Osteoblast (primary cell): ENCODE data around the gene C1QA. TPM values are rescaled to one million over a fixed set of nuclear protein-coding genes. Genes with fewer than 3 reads are reported as not detected.

ENCODE experiments used
- DNase-seq: peaks from one replicate; pipeline ENCODE4 v3.0.0; 2011; ENCODE audit warnings: low spot score, mixed read lengths; ENCODE audit not compliant: insufficient read length; ENCODE audit errors: missing footprints
- H2AFZ ChIP-seq: 2 replicates; pipeline ENCODE4 v1.6.0; 2011; ENCODE audit warnings: mild to moderate bottlenecking, low read length
- H3K27ac ChIP-seq: 2 replicates; pipeline ENCODE4 v1.5.1; 2011; ENCODE audit warnings: mild to moderate bottlenecking, low read depth, low read length, moderate library complexity
- H3K27me3 ChIP-seq: 2 replicates; pipeline ENCODE4 v1.6.0; 2012; ENCODE audit warnings: mild to moderate bottlenecking, control low read depth, inconsistent platforms, low read length, moderate library complexity; ENCODE audit not compliant: insufficient read depth
- H3K36me3 ChIP-seq: 2 replicates; pipeline ENCODE4 v1.5.1; 2011; ENCODE audit warnings: mild to moderate bottlenecking, low read length, control low read depth, moderate library complexity; ENCODE audit not compliant: insufficient read depth
- H3K4me1 ChIP-seq: 2 replicates; pipeline ENCODE4 v1.5.1; 2011; ENCODE audit warnings: mild to moderate bottlenecking, low read length, control low read depth, moderate library complexity; ENCODE audit not compliant: insufficient read depth
- H3K4me2 ChIP-seq: 2 replicates; pipeline ENCODE4 v1.6.0; 2011; ENCODE audit warnings: mild to moderate bottlenecking, low read length; ENCODE audit not compliant: insufficient read depth
- H3K4me3 ChIP-seq: fragments of 200-600 bp; sonication (generic); 3 replicates; pipeline ENCODE4 v1.5.1; 2012; ENCODE audit warnings: mild to moderate bottlenecking, low read length, inconsistent platforms; ENCODE audit not compliant: insufficient read depth
- H3K79me2 ChIP-seq: 2 replicates; pipeline ENCODE4 v1.6.0; 2012; ENCODE audit warnings: mild to moderate bottlenecking, low read length, control low read depth, inconsistent platforms; ENCODE audit not compliant: insufficient read depth
- H3K9me3 ChIP-seq: 2 replicates; pipeline ENCODE4 v1.5.1; 2011; ENCODE audit warnings: low read depth, low read length, control low read depth
- H4K20me1 ChIP-seq: 2 replicates; pipeline ENCODE4 v1.6.0; 2012; ENCODE audit warnings: mild to moderate bottlenecking, low read length, control low read depth; ENCODE audit not compliant: insufficient read depth
- total RNA-seq: library from RNA; depleted of rRNA; stranded (reverse); fragments of >200 nt; gene quantifications from 2 replicates; pipeline ENCODE4 v1.2.3, GENCODE V29; 2012
- TF ChIP-seq, protein P1 (sequence below): IDR thresholded peaks from 2 replicates; pipeline ENCODE4 v1.5.1; 2011; ENCODE audit warnings: mild to moderate bottlenecking, low read depth, low read length, moderate library complexity; ENCODE audit errors: extremely low read depth

Gene C1QA
- total RNA-seq, 1 donor: 1.1 TPM

DNA sequence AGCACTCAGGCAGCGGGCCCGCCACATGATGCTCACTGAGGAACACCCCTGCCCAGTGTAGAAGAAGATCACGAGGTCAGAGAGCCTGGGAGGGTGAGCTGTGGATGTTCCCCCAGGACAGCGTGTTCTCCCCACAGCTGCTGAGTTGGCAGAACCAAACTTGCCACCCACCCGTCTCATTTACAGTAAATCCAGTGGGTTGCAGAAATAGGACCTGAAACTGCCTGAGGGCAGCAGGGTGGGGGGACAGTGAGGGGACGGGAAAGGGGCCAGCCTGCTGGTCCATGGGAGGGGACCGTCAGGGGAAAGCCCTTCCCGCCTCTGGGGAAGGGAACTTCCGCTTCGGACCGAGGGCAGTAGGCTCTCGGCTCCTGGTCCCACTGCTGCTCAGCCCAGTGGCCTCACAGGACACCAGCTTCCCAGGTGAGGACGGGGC is 16.5 kb downstream of the C1QA start, which contains the start of gene C1QB:
Gene C1QB, plus strand, starts transcription at position 356 of the 436 bp plus-strand sequence. CDS start 6,227 bp downstream, outside the sequence.
- no peaks in the 10 kb centered on the region for H3K9me3 ChIP-seq
- H3K4me3 ChIP-seq: no peak within 1 kb of the TSS
- H3K4me1 ChIP-seq: no peaks in the 10 kb centered on the region
- H2AFZ ChIP-seq: no peak within 1 kb of the TSS
- H3K27ac ChIP-seq: no peak within 1 kb of the TSS
- TF ChIP-seq, protein P1, sequence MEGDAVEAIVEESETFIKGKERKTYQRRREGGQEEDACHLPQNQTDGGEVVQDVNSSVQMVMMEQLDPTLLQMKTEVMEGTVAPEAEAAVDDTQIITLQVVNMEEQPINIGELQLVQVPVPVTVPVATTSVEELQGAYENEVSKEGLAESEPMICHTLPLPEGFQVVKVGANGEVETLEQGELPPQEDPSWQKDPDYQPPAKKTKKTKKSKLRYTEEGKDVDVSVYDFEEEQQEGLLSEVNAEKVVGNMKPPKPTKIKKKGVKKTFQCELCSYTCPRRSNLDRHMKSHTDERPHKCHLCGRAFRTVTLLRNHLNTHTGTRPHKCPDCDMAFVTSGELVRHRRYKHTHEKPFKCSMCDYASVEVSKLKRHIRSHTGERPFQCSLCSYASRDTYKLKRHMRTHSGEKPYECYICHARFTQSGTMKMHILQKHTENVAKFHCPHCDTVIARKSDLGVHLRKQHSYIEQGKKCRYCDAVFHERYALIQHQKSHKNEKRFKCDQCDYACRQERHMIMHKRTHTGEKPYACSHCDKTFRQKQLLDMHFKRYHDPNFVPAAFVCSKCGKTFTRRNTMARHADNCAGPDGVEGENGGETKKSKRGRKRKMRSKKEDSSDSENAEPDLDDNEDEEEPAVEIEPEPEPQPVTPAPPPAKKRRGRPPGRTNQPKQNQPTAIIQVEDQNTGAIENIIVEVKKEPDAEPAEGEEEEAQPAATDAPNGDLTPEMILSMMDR: no peak
- peak; percentile 57 for DNase-seq
- no peaks in the 10 kb centered on the region for H3K79me2 ChIP-seq
- no peaks in the 10 kb centered on the region for H3K36me3 ChIP-seq
- peaks cover 54% of the 10 kb centered on the region for H3K27me3 ChIP-seq
- H3K4me2 ChIP-seq: no peak within 1 kb of the TSS
- no peaks in the 10 kb centered on the region for H4K20me1 ChIP-seq

DNA sequence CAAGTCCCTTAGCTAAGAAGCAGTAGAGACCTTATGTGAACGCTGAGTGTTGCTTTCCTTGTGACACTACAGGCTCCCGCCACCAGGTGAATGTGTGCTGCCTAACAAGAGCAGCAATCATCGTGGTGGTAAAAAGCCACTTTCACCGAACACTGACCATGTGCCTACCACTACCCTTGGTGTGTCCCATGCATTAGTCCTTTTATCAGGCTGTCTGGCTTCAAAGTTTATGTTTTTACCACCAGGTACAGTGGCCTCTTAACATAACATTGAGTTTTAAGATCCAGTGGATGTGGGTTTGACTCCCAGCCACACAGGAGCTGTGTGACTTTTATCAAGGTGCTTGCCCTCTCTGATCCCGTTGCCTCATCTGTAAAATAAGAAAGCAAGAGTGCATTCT is 18.3 kb downstream of the C1QA start:
- H3K9me3 ChIP-seq: no peaks in the 10 kb centered on the region
- TF ChIP-seq, protein P1: no peak
- H3K36me3 ChIP-seq: no peaks in the 10 kb centered on the region
- H3K27ac ChIP-seq: no peak overlapping the region
- no peak overlapping the region for H3K4me2 ChIP-seq
- no peaks in the 10 kb centered on the region for H4K20me1 ChIP-seq
- DNase-seq: peak; percentile 52
- H3K79me2 ChIP-seq: no peaks in the 10 kb centered on the region
- no peak overlapping the region for H2AFZ ChIP-seq
- H3K4me3 ChIP-seq: no peak overlapping the region
- no peaks in the 10 kb centered on the region for H3K4me1 ChIP-seq
- H3K27me3 ChIP-seq: peaks cover 47% of the 10 kb centered on the region

DNA sequence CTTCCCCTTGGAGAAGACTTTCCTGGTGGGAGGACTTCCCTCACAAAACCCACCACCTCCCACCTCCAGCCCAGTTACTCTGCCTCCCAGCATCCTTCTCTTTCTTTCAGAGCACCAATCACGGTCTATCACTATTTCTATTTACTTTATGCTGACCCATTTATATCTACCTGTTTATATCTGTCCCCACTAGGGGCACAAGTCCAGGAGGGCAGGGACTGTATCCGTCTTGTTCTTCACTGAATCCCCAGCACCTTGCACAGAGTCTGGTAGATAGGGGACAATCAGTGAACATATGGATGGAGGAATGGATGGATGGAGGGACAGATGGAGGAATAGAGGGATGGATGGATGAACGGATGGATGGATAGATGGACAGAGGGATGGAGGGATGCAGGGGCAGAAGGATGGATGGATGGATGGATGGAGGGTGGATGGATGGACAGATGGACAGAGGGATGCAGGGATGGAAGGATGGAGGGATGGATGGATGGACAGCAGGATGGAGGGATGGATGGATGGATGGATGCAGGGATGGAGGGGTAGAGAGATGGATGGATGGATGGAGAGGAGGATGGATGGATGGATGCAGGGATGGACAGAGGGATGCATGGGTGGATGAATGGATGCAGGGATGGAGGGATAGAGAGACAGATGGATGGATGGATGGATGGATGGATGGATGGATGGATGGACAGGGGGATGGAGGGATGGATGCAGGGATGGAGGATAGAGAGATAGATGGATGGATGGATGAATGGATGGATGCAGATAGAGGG is 22.1 kb downstream of the C1QA start:
- H3K27ac ChIP-seq: no peak overlapping the region
- no peaks in the 10 kb centered on the region for H3K36me3 ChIP-seq
- no peak overlapping the region for H3K4me3 ChIP-seq
- H3K4me2 ChIP-seq: no peak overlapping the region
- H3K4me1 ChIP-seq: no peaks in the 10 kb centered on the region
- H3K9me3 ChIP-seq: no peaks in the 10 kb centered on the region
- peaks cover 43% of the 10 kb centered on the region for H3K27me3 ChIP-seq
- DNase-seq: peak; percentile 67
- H3K79me2 ChIP-seq: no peaks in the 10 kb centered on the region
- H2AFZ ChIP-seq: no peak overlapping the region
- no peaks in the 10 kb centered on the region for H4K20me1 ChIP-seq
- TF ChIP-seq, protein P1: no peak

DNA sequence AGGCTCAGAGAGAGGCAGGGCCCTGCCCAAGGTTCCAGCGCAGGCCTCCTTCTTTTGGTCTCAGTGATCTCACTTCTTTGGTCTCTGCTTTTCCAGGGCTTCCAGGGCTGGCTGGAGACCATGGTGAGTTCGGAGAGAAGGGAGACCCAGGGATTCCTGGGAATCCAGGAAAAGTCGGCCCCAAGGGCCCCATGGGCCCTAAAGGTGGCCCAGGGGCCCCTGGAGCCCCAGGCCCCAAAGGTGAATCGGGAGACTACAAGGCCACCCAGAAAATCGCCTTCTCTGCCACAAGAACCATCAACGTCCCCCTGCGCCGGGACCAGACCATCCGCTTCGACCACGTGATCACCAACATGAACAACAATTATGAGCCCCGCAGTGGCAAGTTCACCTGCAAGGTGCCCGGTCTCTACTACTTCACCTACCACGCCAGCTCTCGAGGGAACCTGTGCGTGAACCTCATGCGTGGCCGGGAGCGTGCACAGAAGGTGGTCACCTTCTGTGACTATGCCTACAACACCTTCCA is 24.4 kb downstream of the C1QA start:
- TF ChIP-seq, protein P1: no peak
- Histone ChIP-seq H3K27ac (no peak overlapping the region), H3K27me3 (peaks cover 23% of the 10 kb centered on the region), H3K9me3 (no peaks in the 10 kb centered on the region), H2AFZ (no peak overlapping the region), H3K4me3 (no peak overlapping the region), H4K20me1 (no peaks in the 10 kb centered on the region), H3K79me2 (no peaks in the 10 kb centered on the region), H3K4me1 (no peaks in the 10 kb centered on the region), H3K4me2 (no peak overlapping the region), H3K36me3 (no peaks in the 10 kb centered on the region)
- peak; percentile 69 for DNase-seq
